ENCODE measurements around the gene LHB.
A peak's percentile ranks its signal among the peaks of the same experiment; 100 is the strongest.
"Not testable (repeated sequence)": the region's sequence is repeated elsewhere in the genome, so short reads cannot be mapped to it uniquely, and the experiment has no call there.

LHB gene

GRCh38 chr19:49038557-49039276, 21.8 kb upstream of the LHB start:
- not testable (repeated sequence) for DNase-seq

- DNase-seq = not testable (repeated sequence)
Observed at GRCh38 chr19:49038111-49038510, 21.2 kb upstream of the LHB start.

GRCh38 chr19:49036815-49037214, 19.9 kb upstream of the LHB start, which contains the start of gene CGB1:
Gene CGB1, minus strand, starts transcription at chr19:49036895. Its CDS starts 184 bp downstream, at chr19:49036711.
- DNase-seq = not testable (repeated sequence)

- DNase-seq = not testable (repeated sequence)
Observed at GRCh38 chr19:49031642-49032301, 14.9 kb upstream of the LHB start, which contains the start of gene CGB2. Gene CGB2, plus strand, starts transcription at chr19:49031890. Its CDS starts 206 bp downstream, at chr19:49032096.

GRCh38 chr19:49030323-49030722, 13.4 kb upstream of the LHB start:
- not testable (repeated sequence) for DNase-seq

GRCh38 chr19:49029749-49030148, 12.9 kb upstream of the LHB start:
- not testable (repeated sequence) for DNase-seq

- DNase-seq = not testable (repeated sequence)
Observed at GRCh38 chr19:49028686-49029085, 11.8 kb upstream of the LHB start.

- DNase-seq = not testable (repeated sequence)
Observed at GRCh38 chr19:49025599-49025998, 8.7 kb upstream of the LHB start.

GRCh38 chr19:49025088-49025487, 8.2 kb upstream of the LHB start:
- DNase-seq = not testable (repeated sequence)

GRCh38 chr19:49024233-49024632, 7.3 kb upstream of the LHB start, which contains the start of gene CGB3:
Gene CGB3, minus strand, starts transcription at chr19:49024333. Its CDS starts 362 bp downstream, at chr19:49023971.
- not testable (repeated sequence) for DNase-seq

- no peak for DNase-seq
Observed at GRCh38 chr19:49022116-49022515, 5.2 kb upstream of the LHB start.

- no peak for DNase-seq
Observed at GRCh38 chr19:49020931-49021895, 4.3 kb upstream of the LHB start.

- no peak for DNase-seq
Observed at GRCh38 chr19:49020342-49020741, 3.5 kb upstream of the LHB start.

- peak in 7 of 58 donors; percentile 1 to 9 (median 5) for DNase-seq
Observed at GRCh38 chr19:49019242-49019932, 2.5 kb upstream of the LHB start.

GRCh38 chr19:49018388-49019241, 1.7 kb upstream of the LHB start:
- DNase-seq = peak in 1 of 58 donors; percentile 5

- DNase-seq = peak in 4 of 58 donors; percentile 1 to 32 (median 17)
Observed at GRCh38 chr19:49017666-49018351, 918 bp upstream of the LHB start.

- DNase-seq = no peak
Observed at GRCh38 chr19:49016067-49016839, 638 bp downstream of the LHB start.

GRCh38 chr19:49014870-49015255, 2.0 kb downstream of the LHB start:
- DNase-seq = no peak
